ENCODE results near the gene CCNL2. TPM values are rescaled to one million over a fixed set of nuclear protein-coding genes. Genes with fewer than 3 reads are reported as not detected.

The CCNL2 gene
- total and polyA plus RNA-seq, 2 of the 13 experiments (the other 11 are each of a cell fraction or from before 2014, with no cell fraction given): 105 to 340 TPM

GRCh38 chr1:1431845-1432273 lies 32.7 kb upstream of the CCNL2 start (continued):
- no peak for TF ChIP-seq MXD1 (CRISPR knock-in tag; IDR thresholded peaks at IDR 0.05)
- TF ChIP-seq LRRFIP1 (CRISPR knock-in tag; conservative IDR thresholded peaks at IDR 0.05): 0 out of 2 replicates have a peak, but pooled peaks have one; percentile 68
- no peak for TF ChIP-seq SOX6 (IDR thresholded peaks at IDR 0.05)
- TF ChIP-seq SOX6 (CRISPR knock-in tag; IDR thresholded peaks at IDR 0.05): peak; percentile 71
- no peak for TF ChIP-seq ATM (IDR thresholded peaks at IDR 0.05; ENCODE audit: borderline replicate concordance)
- TF ChIP-seq KAT8 (CRISPR knock-in tag; IDR thresholded peaks at IDR 0.05): peak; percentile 45; the same call in 1 of the 2 replicates
- TF ChIP-seq GMEB1 (CRISPR knock-in tag; IDR thresholded peaks at IDR 0.05; ENCODE audit: borderline replicate concordance): peak; percentile 68; the same call in 1 of the 2 replicates
- no peak for TF ChIP-seq HNRNPUL1 (IDR thresholded peaks at IDR 0.05; ENCODE audit: low read depth, low read length)
- no peak for TF ChIP-seq ZNF513 (CRISPR knock-in tag; conservative IDR thresholded peaks at IDR 0.05)
- TF ChIP-seq ZNF879 (CRISPR knock-in tag; IDR thresholded peaks at IDR 0.05): no peak
- peak; percentile 84; the same call in 1 of the 2 replicates for TF ChIP-seq ZKSCAN8 (CRISPR knock-in tag; IDR thresholded peaks at IDR 0.05; ENCODE audit: borderline replicate concordance)
- 0 out of 2 replicates have a peak, but pooled peaks have one; percentile 48 for TF ChIP-seq ZHX1 (CRISPR knock-in tag; IDR thresholded peaks at IDR 0.05; ENCODE audit: low read depth)
- peak; percentile 79; the same call in 1 of the 2 replicates for TF ChIP-seq KLF6 (CRISPR knock-in tag; IDR thresholded peaks at IDR 0.05)
- no peak for TF ChIP-seq LCORL (IDR thresholded peaks at IDR 0.05)
- peak; percentile 91 for TF ChIP-seq LCORL (CRISPR knock-in tag; IDR thresholded peaks at IDR 0.05)
